ENCODE measurements around the gene PIAS1.

Gene PIAS1

DNA sequence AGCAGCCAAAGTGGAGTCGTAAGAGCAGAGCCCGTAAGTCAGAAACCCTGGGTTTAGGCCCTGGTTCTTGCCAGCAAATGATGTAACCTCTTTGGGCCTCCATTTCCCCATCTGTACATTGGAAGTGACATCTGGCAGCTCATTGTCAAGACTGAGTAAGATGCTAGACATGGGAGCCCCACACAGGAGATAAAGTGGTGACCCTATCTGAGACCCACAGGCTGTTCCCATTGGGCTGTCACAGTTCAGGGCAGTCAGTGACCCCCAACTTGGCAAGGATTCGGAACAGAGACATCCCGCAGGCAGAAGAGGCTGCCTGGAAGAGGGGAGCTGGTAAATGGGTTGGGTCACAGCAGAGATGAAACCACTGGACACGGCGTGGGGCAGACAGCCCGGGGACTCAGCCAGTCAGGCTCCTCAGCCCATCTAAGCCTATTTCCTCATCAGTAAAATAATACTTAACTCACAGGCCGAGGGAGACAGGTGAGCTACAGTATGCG is 173.6 kb downstream of the PIAS1 start:
- Histone ChIP-seq H3K9me3 (ENCODE audit: control insufficient read depth, insufficient read depth, low read depth, low read length) (peaks cover 17% of the 10 kb centered on the region), H3K36me3 (ENCODE audit: control insufficient read depth, insufficient read depth, low read length) (peaks cover 9% of the 10 kb centered on the region), H3K4me1 (ENCODE audit: control insufficient read depth, insufficient read depth, low read length) (peaks cover 14% of the 10 kb centered on the region), H3K27ac (ENCODE audit: low read depth, low read length) (no peak overlapping the region), H3K4me3 (ENCODE audit: low read depth, low read length) (peak overlapping the region; percentile 88), H3K27me3 (ENCODE audit: control insufficient read depth, insufficient read depth, low read length) (0 out of 2 replicates have a peak, but pooled peaks cover 5% of the 10 kb centered on the region), H3K9ac (ENCODE audit: low read length) (peak overlapping the region; percentile 92)

DNA sequence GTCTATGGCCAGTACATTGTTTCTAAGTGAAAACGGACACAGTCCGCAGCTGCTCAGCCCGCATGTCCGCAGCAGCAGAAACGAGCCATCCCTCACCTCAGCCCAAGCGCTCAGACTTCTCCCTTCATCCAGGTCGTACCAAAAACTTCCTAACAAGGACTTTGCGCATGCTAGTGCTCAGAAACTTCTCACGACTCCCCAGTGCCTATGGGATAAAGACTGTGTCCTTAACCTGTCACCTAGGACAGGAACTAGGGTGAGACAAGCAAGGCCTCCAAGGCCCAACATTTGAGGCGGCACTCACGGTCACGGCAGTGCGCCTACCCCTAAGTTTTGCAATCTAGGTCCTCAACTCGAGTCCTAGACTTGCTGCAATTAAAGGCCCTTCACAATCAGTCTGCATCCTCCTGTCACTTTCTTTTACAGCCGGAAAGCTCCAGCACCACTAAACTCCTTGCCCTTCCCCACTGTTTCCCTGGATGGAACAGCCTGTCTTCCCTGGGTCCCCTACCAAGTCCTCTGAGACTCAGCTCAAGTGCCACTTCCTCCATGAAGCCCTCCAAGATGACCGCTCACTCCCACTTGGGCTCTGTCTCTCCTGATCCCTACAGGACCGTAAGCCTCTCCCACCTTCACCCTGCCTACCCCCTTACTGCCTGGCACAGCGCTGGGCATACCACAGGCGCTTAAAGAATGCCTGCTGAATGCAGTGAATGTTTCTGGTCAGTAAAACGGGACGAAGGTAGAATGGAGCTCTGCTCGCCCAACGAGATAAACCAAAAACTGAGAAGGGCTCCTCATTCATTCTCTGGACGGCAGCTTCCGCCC is 174.2 kb downstream of the PIAS1 start:
- Histone ChIP-seq H3K4me3 (ENCODE audit: low read depth, low read length) (peak overlapping the region; percentile 88), H3K4me1 (ENCODE audit: control insufficient read depth, insufficient read depth, low read length) (peaks cover 15% of the 10 kb centered on the region)

DNA sequence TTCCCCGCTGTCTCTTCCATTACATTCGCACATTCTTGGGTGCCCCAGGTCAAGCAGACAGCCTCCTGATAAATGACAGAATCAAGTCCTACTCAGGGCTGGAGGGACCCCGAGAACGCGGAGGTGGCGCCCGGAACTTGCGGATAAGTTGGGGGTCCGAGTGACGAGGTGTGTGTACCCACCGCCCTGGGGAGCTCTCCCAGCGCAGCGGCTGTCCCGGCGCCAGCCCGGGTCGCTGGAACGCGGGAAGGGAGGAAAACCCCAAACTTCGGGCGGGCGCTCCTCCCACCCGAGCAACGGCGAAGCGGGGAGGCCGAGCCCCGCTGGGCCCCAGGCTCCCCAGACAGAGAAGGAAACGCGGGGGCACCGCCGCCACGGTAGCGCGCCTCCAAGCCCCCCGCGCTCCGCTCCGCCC is 174.9 kb downstream of the PIAS1 start:
- Histone ChIP-seq H3K4me3 (ENCODE audit: low read depth, low read length) (peak overlapping the region; percentile 88), H3K27me3 (ENCODE audit: control insufficient read depth, insufficient read depth, low read length) (0 out of 2 replicates have a peak, but pooled peaks cover 5% of the 10 kb centered on the region), H3K4me1 (ENCODE audit: control insufficient read depth, insufficient read depth, low read length) (peaks cover 21% of the 10 kb centered on the region), H3K9me3 (ENCODE audit: control insufficient read depth, insufficient read depth, low read depth, low read length) (peaks cover 9% of the 10 kb centered on the region; the same call in 1 of the 2 replicates), H3K27ac (ENCODE audit: low read depth, low read length) (peak overlapping the region; percentile 72), H3K36me3 (ENCODE audit: control insufficient read depth, insufficient read depth, low read length) (peaks cover 3% of the 10 kb centered on the region; the same call in 1 of the 2 replicates), H3K9ac (ENCODE audit: low read length) (peak overlapping the region; percentile 92)

More for the DNA sequence above, 174.2 kb downstream of the PIAS1 start:
- peaks cover 12% of the 10 kb centered on the region for H3K9me3 ChIP-seq (ENCODE audit: control insufficient read depth, insufficient read depth, low read depth, low read length)
- H3K27me3 ChIP-seq (ENCODE audit: control insufficient read depth, insufficient read depth, low read length), result 0 out of 2 replicates have a peak, but pooled peaks cover 5% of the 10 kb centered on the region
- H3K9ac ChIP-seq (ENCODE audit: low read length), result peak overlapping the region; percentile 92
- peaks cover 5% of the 10 kb centered on the region; the same call in 1 of the 2 replicates for H3K36me3 ChIP-seq (ENCODE audit: control insufficient read depth, insufficient read depth, low read length)
- peak overlapping the region; percentile 72; the same call in 1 of the 2 replicates for H3K27ac ChIP-seq (ENCODE audit: low read depth, low read length)

DNA sequence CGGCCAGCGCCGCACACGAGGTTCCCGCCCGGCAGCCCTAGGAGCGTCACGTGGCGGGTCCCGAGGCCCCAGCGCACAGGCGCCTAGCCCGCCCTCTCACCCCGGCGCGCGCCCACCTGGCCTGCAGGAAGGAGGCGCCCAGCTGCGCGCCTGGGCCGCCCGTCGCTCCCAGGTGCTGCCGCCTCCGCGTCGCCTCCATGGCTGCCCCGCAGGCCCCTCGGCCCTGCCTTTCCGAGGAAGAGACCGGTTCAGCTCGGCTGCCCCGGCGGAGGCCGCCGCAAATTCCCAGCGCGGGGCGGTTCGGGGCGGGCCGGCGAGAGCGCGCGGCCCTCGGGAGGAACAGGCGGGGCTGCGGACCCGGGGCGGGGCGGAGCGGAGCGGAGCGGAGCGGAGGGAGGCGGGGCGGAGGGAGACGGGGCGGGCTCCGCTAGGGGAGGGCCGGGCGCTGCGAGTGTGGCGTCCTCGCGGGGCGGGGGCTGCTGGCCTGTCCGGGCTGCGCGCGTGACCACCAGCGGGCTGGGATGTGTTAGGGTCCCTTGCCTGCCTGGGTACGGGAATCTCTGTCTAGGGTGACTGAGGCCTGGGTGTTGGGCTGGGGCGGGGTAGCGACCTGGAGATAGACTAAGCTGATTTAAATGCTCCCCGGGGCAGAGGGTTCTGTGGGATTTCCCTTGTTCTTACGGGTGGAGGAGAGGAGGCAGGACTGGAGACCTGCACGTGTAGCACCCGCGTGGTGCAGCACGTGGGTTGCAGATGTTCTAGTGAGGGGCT is 175.5 kb downstream of the PIAS1 start, which contains the start of gene CLN6:
TSS of gene CLN6 (minus strand) at position 343 of the 771 bp plus-strand sequence. CDS start at position 199, 144 bp downstream.
- H3K36me3 ChIP-seq (ENCODE audit: control insufficient read depth, insufficient read depth, low read length), result peaks cover 3% of the 10 kb centered on the region; the same call in 1 of the 2 replicates
- peaks cover 25% of the 10 kb centered on the region for H3K4me1 ChIP-seq (ENCODE audit: control insufficient read depth, insufficient read depth, low read length)
- H3K27ac ChIP-seq (ENCODE audit: low read depth, low read length), result peak within 1 kb of the TSS; percentile 72

DNA sequence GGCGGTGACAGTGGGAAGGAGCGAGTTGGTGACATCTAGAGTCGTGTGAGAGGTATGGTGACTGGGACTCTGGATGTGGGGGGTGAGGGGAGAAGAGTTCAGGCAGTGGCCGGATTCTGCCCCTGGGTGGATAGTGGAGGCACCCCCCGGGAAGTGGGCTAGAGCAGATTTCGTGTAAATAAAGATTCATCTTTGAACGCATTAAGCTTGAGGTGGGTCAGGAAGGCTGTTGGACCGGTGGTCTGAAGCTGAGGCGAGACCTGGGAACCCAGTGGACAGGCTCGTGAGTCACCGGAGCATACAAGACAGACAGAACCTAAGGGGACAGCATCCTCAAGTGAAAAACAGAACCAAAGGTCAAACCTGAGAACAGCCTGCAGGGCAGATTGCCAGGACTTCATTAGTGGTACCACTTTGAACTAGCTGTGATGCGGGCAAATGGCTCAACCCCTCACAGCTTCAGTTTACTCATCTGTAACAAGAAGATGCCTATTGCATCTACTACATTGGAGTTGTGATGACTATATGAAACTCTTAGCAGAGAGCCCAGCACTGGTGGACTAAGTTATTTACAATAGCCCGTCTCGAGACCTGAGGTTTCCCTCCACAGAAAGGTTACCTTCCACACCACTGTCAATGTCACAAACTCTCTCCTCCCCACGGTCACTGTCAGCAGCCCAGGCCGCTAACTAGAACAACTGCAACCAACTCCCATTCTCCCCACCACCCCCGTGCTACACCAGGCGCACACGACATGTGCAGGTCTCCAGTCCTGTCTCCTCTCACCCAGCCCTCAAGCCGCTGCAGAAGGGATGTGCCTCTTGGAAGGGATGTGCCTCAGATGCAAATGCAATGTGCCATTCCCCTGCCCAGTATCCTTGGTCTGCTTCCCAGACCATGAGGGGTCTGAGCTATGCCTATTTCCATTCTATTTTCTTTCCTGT is 176.3 kb downstream of the PIAS1 start:
- Histone ChIP-seq H3K36me3 (ENCODE audit: control insufficient read depth, insufficient read depth, low read length) (no peaks in the 10 kb centered on the region), H3K9ac (ENCODE audit: low read length) (peak overlapping the region; percentile 71)

More for the DNA sequence above, 175.5 kb downstream of the PIAS1 start, which contains the start of gene CLN6:
- Histone ChIP-seq H3K4me3 (ENCODE audit: low read depth, low read length) (peak within 1 kb of the TSS; percentile 88), H3K9ac (ENCODE audit: low read length) (peak within 1 kb of the TSS; percentile 92), H3K27me3 (ENCODE audit: control insufficient read depth, insufficient read depth, low read length) (0 out of 2 replicates have a peak, but pooled peaks cover 5% of the 10 kb centered on the region), H3K9me3 (ENCODE audit: control insufficient read depth, insufficient read depth, low read depth, low read length) (peaks cover 6% of the 10 kb centered on the region; the same call in 1 of the 2 replicates)

DNA sequence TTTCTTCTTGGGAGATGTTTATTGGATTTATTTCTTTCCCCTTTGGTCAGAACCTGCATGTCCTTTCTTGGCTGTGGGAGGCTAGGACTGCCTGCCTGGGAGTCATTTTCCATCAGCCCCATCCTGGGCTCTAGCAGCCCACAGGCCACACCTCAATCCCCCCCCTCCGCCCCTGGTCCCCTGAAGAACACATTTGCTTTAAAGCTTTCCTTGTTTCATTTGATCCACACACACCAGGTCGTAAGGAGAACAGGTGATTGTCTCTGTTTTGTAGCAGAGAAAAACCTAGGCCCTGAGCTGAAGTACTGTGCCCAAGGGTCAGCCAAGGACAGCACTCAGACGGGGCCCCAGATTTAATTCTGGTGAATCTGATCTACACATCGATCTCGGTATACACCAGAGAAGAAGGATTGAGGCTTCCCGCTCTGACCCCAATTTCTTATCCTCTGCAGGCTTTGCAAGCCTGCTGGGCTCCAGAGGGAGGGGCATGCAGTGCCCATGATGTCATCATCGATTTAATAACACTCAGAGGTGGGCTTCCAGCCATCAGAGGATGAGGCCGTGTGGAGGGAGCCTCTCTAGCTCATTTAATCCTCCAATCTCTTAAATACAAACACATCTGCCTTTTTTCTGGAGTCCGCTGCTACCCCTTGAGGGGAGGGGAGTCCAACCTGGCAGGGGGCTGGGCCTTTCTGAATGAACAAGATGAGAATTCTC is 177.1 kb downstream of the PIAS1 start:
- no peak overlapping the region for H3K27ac ChIP-seq (ENCODE audit: low read depth, low read length)
- H3K4me1 ChIP-seq (ENCODE audit: control insufficient read depth, insufficient read depth, low read length), result peaks cover 25% of the 10 kb centered on the region
- H3K4me3 ChIP-seq (ENCODE audit: low read depth, low read length), result no peak overlapping the region
- H3K27me3 ChIP-seq (ENCODE audit: control insufficient read depth, insufficient read depth, low read length), result 0 out of 2 replicates have a peak, but pooled peaks cover 5% of the 10 kb centered on the region
- no peaks in the 10 kb centered on the region for H3K9me3 ChIP-seq (ENCODE audit: control insufficient read depth, insufficient read depth, low read depth, low read length)
- no peaks in the 10 kb centered on the region for H3K36me3 ChIP-seq (ENCODE audit: control insufficient read depth, insufficient read depth, low read length)
- no peak overlapping the region for H3K9ac ChIP-seq (ENCODE audit: low read length)

More for the DNA sequence above, 176.3 kb downstream of the PIAS1 start:
- H3K4me3 ChIP-seq (ENCODE audit: low read depth, low read length), result peak overlapping the region; percentile 88
- H3K4me1 ChIP-seq (ENCODE audit: control insufficient read depth, insufficient read depth, low read length), result peaks cover 25% of the 10 kb centered on the region
- H3K9me3 ChIP-seq (ENCODE audit: control insufficient read depth, insufficient read depth, low read depth, low read length), result no peaks in the 10 kb centered on the region
- H3K27me3 ChIP-seq (ENCODE audit: control insufficient read depth, insufficient read depth, low read length), result 0 out of 2 replicates have a peak, but pooled peaks cover 5% of the 10 kb centered on the region
- no peak overlapping the region for H3K27ac ChIP-seq (ENCODE audit: low read depth, low read length)

DNA sequence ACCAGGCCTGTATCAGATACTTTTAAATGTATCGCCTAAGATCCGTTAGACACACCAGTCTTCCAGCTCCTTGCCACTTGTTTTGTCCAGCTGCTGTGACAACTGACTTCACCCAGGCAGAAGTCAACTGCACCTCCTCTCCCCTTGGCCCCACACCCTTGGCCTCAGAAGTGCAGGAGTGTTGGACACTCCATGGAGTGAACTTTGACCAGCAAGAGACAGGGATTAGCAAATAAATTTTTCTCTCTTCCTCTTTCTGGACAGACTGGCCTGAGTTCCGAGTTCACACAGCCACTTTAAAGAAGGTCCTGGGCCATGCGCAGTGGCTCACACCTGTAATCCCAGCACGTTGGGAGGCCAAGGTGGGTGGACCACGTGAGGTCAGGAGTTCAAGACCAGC is 178.3 kb downstream of the PIAS1 start:
- 0 out of 2 replicates have a peak, but pooled peaks cover 5% of the 10 kb centered on the region for H3K27me3 ChIP-seq (ENCODE audit: control insufficient read depth, insufficient read depth, low read length)
- no peaks in the 10 kb centered on the region for H3K36me3 ChIP-seq (ENCODE audit: control insufficient read depth, insufficient read depth, low read length)
- no peak overlapping the region for H3K9ac ChIP-seq (ENCODE audit: low read length)
- H3K27ac ChIP-seq (ENCODE audit: low read depth, low read length), result no peak overlapping the region
- H3K4me1 ChIP-seq (ENCODE audit: control insufficient read depth, insufficient read depth, low read length), result peaks cover 25% of the 10 kb centered on the region
- H3K4me3 ChIP-seq (ENCODE audit: low read depth, low read length), result no peak overlapping the region
- no peaks in the 10 kb centered on the region for H3K9me3 ChIP-seq (ENCODE audit: control insufficient read depth, insufficient read depth, low read depth, low read length)

DNA sequence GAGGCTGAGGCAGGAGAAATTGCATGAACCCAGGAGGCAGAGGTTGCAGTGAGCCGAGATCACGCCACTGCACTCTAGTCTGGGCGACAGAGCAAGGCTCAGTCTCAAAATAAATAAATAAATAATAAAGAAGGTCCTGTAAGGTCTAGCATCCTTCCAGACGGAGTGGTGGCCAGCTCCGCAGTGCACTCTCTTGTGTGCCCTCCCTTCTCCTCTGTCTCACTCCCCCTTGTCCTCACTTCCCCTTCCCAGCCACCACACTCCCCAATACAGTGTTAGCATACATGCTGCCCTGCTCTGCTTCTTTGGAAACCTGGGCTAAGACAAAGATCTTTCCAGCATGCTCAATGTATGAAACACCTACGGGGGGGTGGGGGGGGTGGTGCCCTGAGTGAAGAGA is 178.8 kb downstream of the PIAS1 start:
- no peaks in the 10 kb centered on the region for H3K9me3 ChIP-seq (ENCODE audit: control insufficient read depth, insufficient read depth, low read depth, low read length)
- no peak overlapping the region for H3K27ac ChIP-seq (ENCODE audit: low read depth, low read length)
- no peak overlapping the region for H3K9ac ChIP-seq (ENCODE audit: low read length)
- H3K4me3 ChIP-seq (ENCODE audit: low read depth, low read length), result no peak overlapping the region
- no peaks in the 10 kb centered on the region for H3K36me3 ChIP-seq (ENCODE audit: control insufficient read depth, insufficient read depth, low read length)
- 0 out of 2 replicates have a peak, but pooled peaks cover 5% of the 10 kb centered on the region for H3K27me3 ChIP-seq (ENCODE audit: control insufficient read depth, insufficient read depth, low read length)
- peaks cover 24% of the 10 kb centered on the region for H3K4me1 ChIP-seq (ENCODE audit: control insufficient read depth, insufficient read depth, low read length)

DNA sequence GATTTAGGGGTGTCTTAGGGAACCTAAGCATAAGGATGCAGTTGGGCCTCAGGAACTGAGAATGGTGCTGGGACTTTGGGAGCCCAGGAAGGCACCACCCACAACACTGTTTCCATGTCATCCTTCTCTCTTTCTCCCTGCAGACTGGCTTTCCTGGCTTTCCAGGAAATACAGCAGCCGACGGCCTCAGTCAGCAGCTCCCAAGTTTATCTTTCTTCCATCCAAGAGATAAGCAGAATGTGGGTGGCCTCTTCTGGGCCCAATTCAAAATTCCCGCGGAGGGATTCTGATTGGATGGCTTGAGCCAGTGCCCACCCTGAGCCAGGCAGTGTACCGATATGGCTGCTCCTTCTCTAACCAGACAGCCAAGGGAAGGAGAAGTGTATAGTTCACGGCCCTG is 179.9 kb downstream of the PIAS1 start:
- H3K27me3 ChIP-seq (ENCODE audit: control insufficient read depth, insufficient read depth, low read length), result 0 out of 2 replicates have a peak, but pooled peaks cover 5% of the 10 kb centered on the region
- no peak overlapping the region for H3K4me3 ChIP-seq (ENCODE audit: low read depth, low read length)
- H3K9me3 ChIP-seq (ENCODE audit: control insufficient read depth, insufficient read depth, low read depth, low read length), result no peaks in the 10 kb centered on the region
- no peak overlapping the region for H3K9ac ChIP-seq (ENCODE audit: low read length)
- H3K36me3 ChIP-seq (ENCODE audit: control insufficient read depth, insufficient read depth, low read length), result no peaks in the 10 kb centered on the region
- H3K27ac ChIP-seq (ENCODE audit: low read depth, low read length), result no peak overlapping the region
- peaks cover 17% of the 10 kb centered on the region for H3K4me1 ChIP-seq (ENCODE audit: control insufficient read depth, insufficient read depth, low read length)
